GM12892 (cell line): ENCODE results near the gene GDPD5.

Source experiments
- POLR2A ChIP-seq: IDR thresholded peaks from 2 replicates; pipeline ENCODE4 v1.6.1; 2011; ENCODE audit warnings: low read depth, low read length, control low read depth
- POLR2AphosphoS5 ChIP-seq: IDR thresholded peaks from 2 replicates; pipeline ENCODE4 v1.6.1; 2011; ENCODE audit warnings: low read depth, low read length, control low read depth

GRCh38 chr11:75522286-75523044 lies 3.3 kb downstream of the GDPD5 start:
- TF ChIP-seq POLR2A (no peak), POLR2AphosphoS5 (no peak)
